IMR-90 (cell line): Measurements from ENCODE around the gene UBASH3A. TPM values are rescaled to one million over a fixed set of nuclear protein-coding genes. Genes with fewer than 3 reads are reported as not detected.

Experiments
- ATAC-seq: fragments of 200-7000 bp; cut with Tn5 transposase; 2 replicates; pipeline ENCODE4 v1.9.1; 2020; ENCODE audit warnings: low read depth, mild to moderate bottlenecking, moderate library complexity
- BruUV-seq: library from RNA; stranded (reverse); fragments of 400-500 nt; replicated peaks from 2 replicates; lab custom pipeline; 2021; lab: Mats Ljungman, UMichigan
- CTCF ChIA-PET: fragments of 300-600 bp; formaldehyde crosslinking; extraction: SDS; loops from one replicate; lab custom pipeline; 2021; ENCODE audit warnings: antibody characterized with exemption; lab: Yijun Ruan, JAX
- POLR2A ChIA-PET: fragments of 300-600 bp; sonication (Branson Sonifier 250); formaldehyde crosslinking; loops from one replicate; lab custom pipeline; 2022; ENCODE audit warnings: antibody characterized with exemption; ENCODE audit not compliant: unreplicated experiment; lab: Charles Lee
- DNase-seq: peaks from one replicate; pipeline ENCODE4 v3.0.0; 2013
- H2AFZ ChIP-seq: replicated peaks from 2 replicates; pipeline ENCODE3; 2013; ENCODE audit warnings: low read length, mild to moderate bottlenecking; ENCODE audit not compliant: poor library complexity
- H2AK5ac ChIP-seq: 2 replicates; pipeline ENCODE4 v1.6.1; 2013; ENCODE audit warnings: low read depth, low read length, inconsistent platforms
- H2AK9ac ChIP-seq: replicated peaks from 2 replicates; pipeline ENCODE3; 2013; ENCODE audit warnings: mild to moderate bottlenecking, low read depth, low read length, moderate library complexity; ENCODE audit not compliant: poor library complexity
- H2BK120ac ChIP-seq: 2 replicates; pipeline ENCODE4 v1.6.1; 2013; ENCODE audit warnings: low read depth, low read length, inconsistent platforms
- H2BK15ac ChIP-seq: 3 replicates; pipeline ENCODE4 v1.6.1; 2013; ENCODE audit warnings: low read depth, low read length, inconsistent platforms
- H2BK20ac ChIP-seq: 2 replicates; pipeline ENCODE4 v1.6.1; 2013; ENCODE audit warnings: low read depth, mild to moderate bottlenecking, inconsistent platforms, low read length, moderate library complexity
- H2BK5ac ChIP-seq: 2 replicates; pipeline ENCODE4 v1.6.1; 2013; ENCODE audit warnings: mild to moderate bottlenecking, low read depth, low read length, inconsistent platforms; ENCODE audit not compliant: poor library complexity, severe bottlenecking
- H3K14ac ChIP-seq: replicated peaks from 2 replicates; pipeline ENCODE4 v1.6.1; 2013; ENCODE audit warnings: low read depth, low read length, inconsistent platforms
- H3K18ac ChIP-seq: 2 replicates; pipeline ENCODE4 v1.6.1; 2013; ENCODE audit warnings: low read depth, low read length, control low read depth
- H3K23ac ChIP-seq: 2 replicates; pipeline ENCODE4 v1.6.1; 2013; ENCODE audit warnings: low read depth, low read length, inconsistent platforms
- H3K27ac ChIP-seq: 2 replicates; pipeline ENCODE4 v1.5.1; 2013; ENCODE audit warnings: mild to moderate bottlenecking, control low read depth, low read length; ENCODE audit not compliant: insufficient read depth
- H3K27me3 ChIP-seq: 2 replicates; pipeline ENCODE4 v1.6.1; 2013; ENCODE audit warnings: low read length; ENCODE audit not compliant: control insufficient read depth, insufficient read depth
- H3K36me3 ChIP-seq: 2 replicates; pipeline ENCODE4 v1.6.1; 2013; ENCODE audit warnings: low read length, mixed read lengths; ENCODE audit not compliant: control insufficient read depth, insufficient read depth
- H3K4ac ChIP-seq: 2 replicates; pipeline ENCODE4 v1.6.1; 2013; ENCODE audit warnings: low read depth, low read length, inconsistent platforms
- H3K4me1 ChIP-seq: 2 replicates; pipeline ENCODE4 v1.6.1; 2013; ENCODE audit warnings: low read length, mixed read lengths; ENCODE audit not compliant: control insufficient read depth, insufficient read depth
- H3K4me2 ChIP-seq: 2 replicates; pipeline ENCODE4 v1.6.1; 2013; ENCODE audit warnings: low read depth, mild to moderate bottlenecking, control low read depth, low read length, moderate library complexity
- H3K4me3 ChIP-seq: 2 replicates; pipeline ENCODE4 v1.5.1; 2013; ENCODE audit warnings: low read depth, mild to moderate bottlenecking, control low read depth, low read length, moderate library complexity; ENCODE audit not compliant: insufficient read depth
- H3K56ac ChIP-seq: 2 replicates; pipeline ENCODE4 v1.6.1; 2013; ENCODE audit warnings: low read length, inconsistent platforms; ENCODE audit not compliant: insufficient read depth; ENCODE audit errors: extremely low read depth
- H3K79me1 ChIP-seq, 2 experiments: 2 replicates each; pipeline ENCODE4 v1.6.1; 2013; ENCODE audit warnings: low read length in 2 of 2, inconsistent platforms in 1 of 2, low read depth in 1 of 2
- H3K9ac ChIP-seq: 2 replicates; pipeline ENCODE4 v1.6.1; 2013; ENCODE audit warnings: low read depth, low read length, control low read depth
- H3K9me1 ChIP-seq: 2 replicates; pipeline ENCODE4 v1.6.1; 2013; ENCODE audit warnings: low read length, inconsistent platforms; ENCODE audit not compliant: insufficient read depth
- H3K9me3 ChIP-seq: 2 replicates; pipeline ENCODE4 v1.6.1; 2013; ENCODE audit warnings: low read length; ENCODE audit not compliant: control insufficient read depth, insufficient read depth
- H4K20me1 ChIP-seq: 2 replicates; pipeline ENCODE4 v1.6.1; 2013; ENCODE audit warnings: low read length, inconsistent platforms; ENCODE audit not compliant: insufficient read depth
- H4K5ac ChIP-seq: 2 replicates; pipeline ENCODE4 v1.6.1; 2013; ENCODE audit warnings: mild to moderate bottlenecking, low read depth, low read length, control low read depth
- H4K8ac ChIP-seq, 2 experiments: 2 replicates each; pipeline ENCODE4 v1.6.1; 2013; ENCODE audit warnings: low read depth in 2 of 2, low read length in 2 of 2, control low read depth in 1 of 2, inconsistent platforms in 1 of 2
- H4K91ac ChIP-seq: 2 replicates; pipeline ENCODE4 v1.6.1; 2013; ENCODE audit warnings: low read depth, low read length, inconsistent platforms; ENCODE audit not compliant: insufficient read depth
- BHLHE40 ChIP-seq: fragments of 150-350 bp; IDR thresholded peaks from 2 replicates; pipeline ENCODE4 v1.6.1; 2016; ENCODE audit warnings: mild to moderate bottlenecking, low read depth, low read length
- CHD1 ChIP-seq: IDR thresholded peaks from 2 replicates; pipeline ENCODE4 v1.6.1; 2012; ENCODE audit warnings: low read depth, low read length, improper control_type of control experiment
- CTCF ChIP-seq: conservative IDR thresholded peaks from 2 replicates; pipeline ENCODE4 v1.5.1; 2012; ENCODE audit warnings: mild to moderate bottlenecking, low read depth, low read length, improper control_type of control experiment
- ELK1 ChIP-seq: fragments of 150-350 bp; IDR thresholded peaks from 2 replicates; pipeline ENCODE4 v1.6.1; 2016; ENCODE audit warnings: low read depth, mild to moderate bottlenecking, low read length, moderate library complexity, borderline replicate concordance
- MAFK ChIP-seq: IDR thresholded peaks from 2 replicates; pipeline ENCODE4 v1.6.1; 2012; ENCODE audit warnings: low read depth, low read length, improper control_type of control experiment
- MAZ ChIP-seq: IDR thresholded peaks from 2 replicates; pipeline ENCODE4 v1.6.1; 2012; ENCODE audit warnings: low read depth, mild to moderate bottlenecking, low read length, improper control_type of control experiment, moderate library complexity, borderline replicate concordance
- MXI1 ChIP-seq: IDR thresholded peaks from 2 replicates; pipeline ENCODE4 v1.6.1; 2012; ENCODE audit warnings: low read depth, mild to moderate bottlenecking, low read length, moderate library complexity, borderline replicate concordance
- NFE2L2 ChIP-seq: fragments of 150-350 bp; IDR thresholded peaks from 2 replicates; pipeline ENCODE4 v1.6.1; 2016; ENCODE audit warnings: low read depth, mild to moderate bottlenecking, low read length
- POLR2A ChIP-seq: IDR thresholded peaks from 2 replicates; pipeline ENCODE4 v1.6.1; 2012; ENCODE audit warnings: mild to moderate bottlenecking, low read depth, low read length
- RAD21 ChIP-seq: IDR thresholded peaks from 2 replicates; pipeline ENCODE4 v1.6.1; 2012; ENCODE audit warnings: low read length, improper control_type of control experiment
- RCOR1 ChIP-seq: IDR thresholded peaks from 2 replicates; pipeline ENCODE4 v1.6.1; 2012; ENCODE audit warnings: mild to moderate bottlenecking, low read length, improper control_type of control experiment; ENCODE audit not compliant: insufficient replicate concordance
- RFX5 ChIP-seq: IDR thresholded peaks from 2 replicates; pipeline ENCODE4 v1.8.0; 2012; ENCODE audit warnings: low read depth, mild to moderate bottlenecking, low read length, moderate library complexity
- SMC3 ChIP-seq: fragments of 150-350 bp; IDR thresholded peaks from 2 replicates; pipeline ENCODE4 v1.6.1; 2016; ENCODE audit warnings: low read depth, mild to moderate bottlenecking, antibody characterized with exemption, low read length, moderate library complexity
- WGBS, 2 experiments: methylation state at CpG; one replicate each; pipeline versions ENCODE4 v1.1.5 to v1.1.7; 2013; ENCODE audit warnings: missing lambda C conversion rate in 2 of 2; ENCODE audit not compliant: insufficient read length in 1 of 2; ENCODE audit errors: extremely low coverage in 2 of 2; 5-methylcytosine and 5-hydroxymethylcytosine counted together
- dilution Hi-C: fragments of 300-500 bp; cut with HindIII; formaldehyde crosslinking; loops from one replicate; pipeline ENCODE4 v1.14.3; 2018; ENCODE audit warnings: low sequenced_read_pairs; ENCODE audit not compliant: unreplicated experiment
- in situ Hi-C: fragments of 300-500 bp; cut with MboI; formaldehyde crosslinking; loops from 3 replicates; pipeline ENCODE4 v1.14.3; 2019; ENCODE audit warnings: low sequenced_read_pairs, inconsistent platforms, mixed read lengths
- intact Hi-C: fragments of 100-400 bp; cut with micrococcal nuclease; formaldehyde crosslinking; loops from 2 replicates; pipeline ENCODE4 v1.10.0; 2022
- polyA plus RNA-seq, 3 experiments: library from polyadenylated mRNA; depleted of rRNA; stranded (reverse); fragments of >200 nt; gene quantifications; 2 replicates each; pipeline ENCODE4 v1.2.3, GENCODE V29; 2012; ENCODE audit warnings: low replicate concordance in 1 of 3
- total RNA-seq: library from RNA; depleted of rRNA; stranded (reverse); fragments of >200 nt; gene quantifications from 2 replicates; pipeline ENCODE4 v1.2.3, GENCODE V29; 2012
- TF ChIP-seq, protein P1 (sequence below): fragments of 150-350 bp; IDR thresholded peaks from 2 replicates; pipeline ENCODE4 v1.6.1; 2017; ENCODE audit warnings: mild to moderate bottlenecking, antibody characterized with exemption, low read length, low read depth

The UBASH3A gene
- total and polyA plus RNA-seq, 2 of the 4 experiments (the other 2 are of a cell fraction): not detected

- no peak overlapping the region for H2AK5ac ChIP-seq
- H3K27ac ChIP-seq: no peak overlapping the region
- no peaks in the 10 kb centered on the region; the same call in 1 of the 2 replicates for H3K27me3 ChIP-seq
- no peak overlapping the region for H3K9ac ChIP-seq
- H3K36me3 ChIP-seq: no peaks in the 10 kb centered on the region
- no peak overlapping the region for H3K23ac ChIP-seq
- H3K9me1 ChIP-seq: no peaks in the 10 kb centered on the region
- dilution Hi-C loops: no loop called here
- no peak overlapping the region for H2BK15ac ChIP-seq
- intact Hi-C loops: no loop called here
- H3K56ac ChIP-seq: no peak overlapping the region
- no peak for DNase-seq
- H2BK5ac ChIP-seq: no peak overlapping the region
- no peak overlapping the region for H4K8ac ChIP-seq
- H3K79me1 ChIP-seq: no peaks in the 10 kb centered on the region
- H2AFZ ChIP-seq: no peak overlapping the region
- TF ChIP-seq RFX5: no peak
- TF ChIP-seq NFE2L2: no peak
- TF ChIP-seq RCOR1: no peak
- no peak for TF ChIP-seq RAD21
- TF ChIP-seq CHD1: no peak
- TF ChIP-seq MXI1: no peak
- no peak for TF ChIP-seq MAZ
- no peak for TF ChIP-seq BHLHE40
- no peak for TF ChIP-seq ELK1
- TF ChIP-seq SMC3: no peak
- TF ChIP-seq, protein P1, sequence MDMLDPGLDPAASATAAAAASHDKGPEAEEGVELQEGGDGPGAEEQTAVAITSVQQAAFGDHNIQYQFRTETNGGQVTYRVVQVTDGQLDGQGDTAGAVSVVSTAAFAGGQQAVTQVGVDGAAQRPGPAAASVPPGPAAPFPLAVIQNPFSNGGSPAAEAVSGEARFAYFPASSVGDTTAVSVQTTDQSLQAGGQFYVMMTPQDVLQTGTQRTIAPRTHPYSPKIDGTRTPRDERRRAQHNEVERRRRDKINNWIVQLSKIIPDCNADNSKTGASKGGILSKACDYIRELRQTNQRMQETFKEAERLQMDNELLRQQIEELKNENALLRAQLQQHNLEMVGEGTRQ: no peak
- no peak for TF ChIP-seq CTCF
- TF ChIP-seq POLR2A: no peak
- TF ChIP-seq MAFK: no peak
- no peak overlapping the region for H4K5ac ChIP-seq
- H2BK120ac ChIP-seq: no peak overlapping the region
- 40% methylated on average over 1 of the region's 4 CpGs; no CpG with 5 or more reads in 1 of the 2 experiments for WGBS, 2 experiments
- H3K4me3 ChIP-seq: no peak overlapping the region
- no peaks in the 10 kb centered on the region; the same call in none of the 2 replicates for H3K9me3 ChIP-seq
- H3K18ac ChIP-seq: no peak overlapping the region
- no peak for ATAC-seq
- no peak overlapping the region for H3K14ac ChIP-seq
- no peak overlapping the region for H2BK20ac ChIP-seq
- CTCF ChIA-PET: no interaction called here
- H4K20me1 ChIP-seq: no peaks in the 10 kb centered on the region
- H4K91ac ChIP-seq: no peak overlapping the region
- no peaks in the 10 kb centered on the region for H3K4me1 ChIP-seq
- POLR2A ChIA-PET: no interaction called here
- H3K4me2 ChIP-seq: no peak overlapping the region
- H2AK9ac ChIP-seq: no peak overlapping the region
- H3K4ac ChIP-seq: no peak overlapping the region
- in situ Hi-C loops: no loop called here
- BruUV-seq: no TSS peak
Observed at GRCh38 chr21:42435401-42435800, 31.7 kb downstream of the UBASH3A start.
